HepG2 (cell line): ENCODE data around the gene TACO1. TPM values are rescaled to one million over a fixed set of nuclear protein-coding genes. Genes with fewer than 3 reads are reported as not detected.
A peak's percentile ranks its signal among the peaks of the same experiment; 100 is the strongest.

Source experiments
- ARHGAP35 ChIP-seq: sonication (generic); formaldehyde crosslinking; IDR thresholded peaks from 2 replicates; pipeline ENCODE4 v1.9.0; 2022; ENCODE audit warnings: mild to moderate bottlenecking, inconsistent platforms, moderate library complexity, missing genetic modification reagents, borderline replicate concordance
- BRD4 ChIP-seq: sonication (generic); formaldehyde crosslinking; IDR thresholded peaks from 2 replicates; pipeline ENCODE4 v1.4.0; 2020; ENCODE audit warnings: missing genetic modification reagents
- CENPX ChIP-seq: sonication (generic); formaldehyde crosslinking; IDR thresholded peaks from 2 replicates; pipeline ENCODE4 v1.9.0; 2021; ENCODE audit warnings: mild to moderate bottlenecking, missing genetic modification reagents, moderate library complexity
- CSRNP1 ChIP-seq: sonication (generic); formaldehyde crosslinking; IDR thresholded peaks from 2 replicates; pipeline ENCODE4 v1.8.1; 2023; ENCODE audit warnings: mild to moderate bottlenecking, missing genetic modification reagents
- E2F5 ChIP-seq: sonication (generic); formaldehyde crosslinking; conservative IDR thresholded peaks from 2 replicates; pipeline ENCODE4 v1.4.0; 2020; ENCODE audit warnings: missing genetic modification reagents
- ELF4 ChIP-seq: sonication (generic); formaldehyde crosslinking; IDR thresholded peaks from 2 replicates; pipeline ENCODE4 v1.5.0; 2020; ENCODE audit warnings: missing genetic modification reagents, mild to moderate bottlenecking, moderate library complexity, borderline replicate concordance
- ISL2 ChIP-seq: sonication (generic); formaldehyde crosslinking; IDR thresholded peaks from 2 replicates; pipeline ENCODE4 v1.5.0; 2020; ENCODE audit warnings: missing genetic modification reagents
- NBN ChIP-seq: fragments of 450-650 bp; conservative IDR thresholded peaks from 2 replicates; pipeline ENCODE4 v1.6.1; 2017
- POLR2AphosphoS2 ChIP-seq: IDR thresholded peaks from 2 replicates; pipeline ENCODE4 v1.6.1; 2011; ENCODE audit warnings: low read depth, low read length, improper control_type of control experiment
- PPARG ChIP-seq: conservative IDR thresholded peaks from 2 replicates; pipeline ENCODE4 v1.6.1; 2016; ENCODE audit warnings: missing biosample characterization, missing genetic modification reagents
- REXO4 ChIP-seq: sonication (generic); formaldehyde crosslinking; IDR thresholded peaks from 2 replicates; pipeline ENCODE4 v1.8.0; 2022; ENCODE audit warnings: missing genetic modification reagents, mild to moderate bottlenecking, borderline replicate concordance
- SAP130 ChIP-seq: IDR thresholded peaks from 2 replicates; pipeline ENCODE4 v1.6.1; 2016; ENCODE audit warnings: low read depth
- TEAD3 ChIP-seq: optimal IDR thresholded peaks from 2 replicates; pipeline ENCODE3; 2016; ENCODE audit warnings: borderline replicate concordance
- TFDP1 ChIP-seq: IDR thresholded peaks from 2 replicates; pipeline ENCODE4 v1.6.1; 2016; ENCODE audit warnings: missing compliant biosample characterization, missing genetic modification reagents, borderline replicate concordance
- XBP1 ChIP-seq: sonication (generic); formaldehyde crosslinking; IDR thresholded peaks from 2 replicates; pipeline ENCODE4 v1.5.0; 2020; ENCODE audit warnings: missing genetic modification reagents
- YY1 ChIP-seq: IDR thresholded peaks from 2 replicates; pipeline ENCODE4 v1.6.1; 2011; ENCODE audit warnings: low read length, low read depth, moderate library complexity, mild to moderate bottlenecking; ENCODE audit not compliant: insufficient read depth, insufficient replicate concordance
- ZEB1 ChIP-seq: IDR thresholded peaks from 2 replicates; pipeline ENCODE4 v1.6.1; 2012; ENCODE audit warnings: mild to moderate bottlenecking, low read depth, inconsistent platforms; ENCODE audit not compliant: insufficient replicate concordance
- ZNF10 ChIP-seq: sonication (generic); formaldehyde crosslinking; IDR thresholded peaks from 2 replicates; pipeline ENCODE4 v1.4.0; 2020; ENCODE audit warnings: mild to moderate bottlenecking, low read depth, missing genetic modification reagents, borderline replicate concordance
- ZNF775 ChIP-seq: sonication (generic); formaldehyde crosslinking; IDR thresholded peaks from 2 replicates; pipeline ENCODE4 v1.4.0; 2020; ENCODE audit warnings: missing genetic modification reagents, mild to moderate bottlenecking, moderate library complexity, borderline replicate concordance
- polyA plus RNA-seq, 8 experiments: library from polyadenylated mRNA; depleted of rRNA in 3 of 8; stranded (reverse) in 7 of 8; unstranded in 1 of 8; fragments of >200 nt; fragmentation: Illumina TruSeq in 4 of 8; extraction: Trizol in 4 of 8; gene quantifications; 2 replicates each; pipeline versions ENCODE4 v1.2.1 to v1.2.3, GENCODE V29; 2011 to 2016; ENCODE audit warnings: low read depth in 4 of 8, missing spikeins in 1 of 8, mixed read lengths in 1 of 8; ENCODE audit not compliant: insufficient read depth in 1 of 8
- total RNA-seq, 5 experiments: library from RNA; depleted of rRNA; stranded (reverse); fragments of >200 nt; fragmentation: Illumina TruSeq; extraction: Trizol; gene quantifications; 2 replicates each; pipeline ENCODE4 v1.2.3, GENCODE V29; 2016; ENCODE audit warnings: low read depth in 1 of 5
- TF ChIP-seq, protein P1 (sequence below): sonication (generic); formaldehyde crosslinking; IDR thresholded peaks from 2 replicates; pipeline ENCODE4 v1.8.0; 2022; ENCODE audit warnings: missing genetic modification reagents, mild to moderate bottlenecking, moderate library complexity, borderline replicate concordance
- TF ChIP-seq, protein P2 (sequence below): sonication (generic); formaldehyde crosslinking; IDR thresholded peaks from 2 replicates; pipeline ENCODE4 v1.4.0; 2020; ENCODE audit warnings: missing genetic modification reagents

TACO1 gene
- total and polyA plus RNA-seq, 2 of the 13 experiments (the other 11 are each of a cell fraction or from before 2014, with no cell fraction given) = 34.7 to 53.6 TPM

GRCh38 chr17:63600569-63601438 is at the start of gene TACO1 (continued):
- TF ChIP-seq TEAD3 (peak; percentile 88), REXO4 (CRISPR knock-in tag) (no peak), TFDP1 (CRISPR knock-in tag) (peak; percentile 84), ISL2 (CRISPR knock-in tag) (peak; percentile 90), E2F5 (CRISPR knock-in tag) (peak; percentile 77; the same call in 1 of the 2 replicates), ARHGAP35 (CRISPR knock-in tag) (peak; percentile 75; the same call in 1 of the 2 replicates), CSRNP1 (CRISPR knock-in tag) (peak; percentile 85; the same call in 1 of the 2 replicates), POLR2AphosphoS2 (peak; percentile 51; the same call in 1 of the 2 replicates), CENPX (no peak), PPARG (CRISPR knock-in tag) (peak; percentile 83), YY1 (peak; percentile 81), SAP130 (peak; percentile 96), ZEB1 (peak; percentile 84), ZNF10 (CRISPR knock-in tag) (no peak), XBP1 (CRISPR knock-in tag) (peak; percentile 29; the same call in 1 of the 2 replicates), ELF4 (CRISPR knock-in tag) (no peak; the same call in 1 of the 2 replicates), ZNF775 (CRISPR knock-in tag) (peak; percentile 70; the same call in 1 of the 2 replicates), NBN (no peak), BRD4 (CRISPR knock-in tag) (peak; percentile 99)
- TF ChIP-seq, protein P1, sequence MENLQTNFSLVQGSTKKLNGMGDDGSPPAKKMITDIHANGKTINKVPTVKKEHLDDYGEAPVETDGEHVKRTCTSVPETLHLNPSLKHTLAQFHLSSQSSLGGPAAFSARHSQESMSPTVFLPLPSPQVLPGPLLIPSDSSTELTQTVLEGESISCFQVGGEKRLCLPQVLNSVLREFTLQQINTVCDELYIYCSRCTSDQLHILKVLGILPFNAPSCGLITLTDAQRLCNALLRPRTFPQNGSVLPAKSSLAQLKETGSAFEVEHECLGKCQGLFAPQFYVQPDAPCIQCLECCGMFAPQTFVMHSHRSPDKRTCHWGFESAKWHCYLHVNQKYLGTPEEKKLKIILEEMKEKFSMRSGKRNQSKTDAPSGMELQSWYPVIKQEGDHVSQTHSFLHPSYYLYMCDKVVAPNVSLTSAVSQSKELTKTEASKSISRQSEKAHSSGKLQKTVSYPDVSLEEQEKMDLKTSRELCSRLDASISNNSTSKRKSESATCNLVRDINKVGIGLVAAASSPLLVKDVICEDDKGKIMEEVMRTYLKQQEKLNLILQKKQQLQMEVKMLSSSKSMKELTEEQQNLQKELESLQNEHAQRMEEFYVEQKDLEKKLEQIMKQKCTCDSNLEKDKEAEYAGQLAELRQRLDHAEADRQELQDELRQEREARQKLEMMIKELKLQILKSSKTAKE = no peak
- TF ChIP-seq, protein P2, sequence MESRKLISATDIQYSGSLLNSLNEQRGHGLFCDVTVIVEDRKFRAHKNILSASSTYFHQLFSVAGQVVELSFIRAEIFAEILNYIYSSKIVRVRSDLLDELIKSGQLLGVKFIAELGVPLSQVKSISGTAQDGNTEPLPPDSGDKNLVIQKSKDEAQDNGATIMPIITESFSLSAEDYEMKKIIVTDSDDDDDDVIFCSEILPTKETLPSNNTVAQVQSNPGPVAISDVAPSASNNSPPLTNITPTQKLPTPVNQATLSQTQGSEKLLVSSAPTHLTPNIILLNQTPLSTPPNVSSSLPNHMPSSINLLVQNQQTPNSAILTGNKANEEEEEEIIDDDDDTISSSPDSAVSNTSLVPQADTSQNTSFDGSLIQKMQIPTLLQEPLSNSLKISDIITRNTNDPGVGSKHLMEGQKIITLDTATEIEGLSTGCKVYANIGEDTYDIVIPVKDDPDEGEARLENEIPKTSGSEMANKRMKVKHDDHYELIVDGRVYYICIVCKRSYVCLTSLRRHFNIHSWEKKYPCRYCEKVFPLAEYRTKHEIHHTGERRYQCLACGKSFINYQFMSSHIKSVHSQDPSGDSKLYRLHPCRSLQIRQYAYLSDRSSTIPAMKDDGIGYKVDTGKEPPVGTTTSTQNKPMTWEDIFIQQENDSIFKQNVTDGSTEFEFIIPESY (CRISPR knock-in tag) = peak; percentile 84
